ENCODE data around the gene RALGDS. TPM values are rescaled to one million over a fixed set of nuclear protein-coding genes. Genes with fewer than 3 reads are reported as not detected.

Gene RALGDS
- total RNA-seq, 1 experiment from 2014 or later, result 36.1 TPM

- Histone ChIP-seq H3K79me2 (ENCODE audit: insufficient read depth, low read length) (peaks cover 26% of the 10 kb centered on the region), H3K27me3 (ENCODE audit: insufficient read depth, low read length) (no peaks in the 10 kb centered on the region), H3K4me1 (ENCODE audit: control insufficient read depth in 1 of 2, insufficient read depth in 2 of 2, low read length in 2 of 2) (peaks cover 15 to 49% of the 10 kb centered on the region in 2 experiments), H3K9me2 (ENCODE audit: insufficient read depth) (no peaks in the 10 kb centered on the region), H3K9ac (ENCODE audit: low read length) (no peak overlapping the region), H3K4me3 (replicated peaks in 1 of 2; ENCODE audit: low read depth in 1 of 2, low read length in 2 of 2) (no peak overlapping the region), H3K36me3 (ENCODE audit: control insufficient read depth in 1 of 2, insufficient read depth in 2 of 2, low read length in 2 of 2) (no peaks in the 10 kb centered on the region), H2AFZ (ENCODE audit: low read depth, low read length, poor library complexity, severe bottlenecking) (no peak overlapping the region), H4K20me1 (ENCODE audit: insufficient read depth) (no peaks in the 10 kb centered on the region), H3K27ac (ENCODE audit: low read depth, low read length) (no peak overlapping the region), H3K9me3 (ENCODE audit: control insufficient read depth in 1 of 2, insufficient read depth in 1 of 2, low read depth in 1 of 2, low read length in 2 of 2) (no peaks in the 10 kb centered on the region), H3K4me2 (ENCODE audit: low read length) (no peak overlapping the region)
- CTCF ChIA-PET, result interaction anchor here (3.1 kb wide), 1 partner anchor 22 kb away, joined by 20 read pairs; no protein-coding TSS in a partner anchor
- ATAC-seq, result no peak
- POLR2A ChIA-PET, result interaction anchor here (1.1 kb wide), 1 partner anchor 13 kb away, joined by 3 read pairs; no protein-coding TSS in a partner anchor
- no TSS peak for BruUV-seq (replicated peaks)
- no peak for TF ChIP-seq TCF7L2 (IDR thresholded peaks at IDR 0.05; ENCODE audit: borderline replicate concordance, extremely low read depth, insufficient read depth, insufficient read length)
- no peak for TF ChIP-seq CBX3 (IDR thresholded peaks at IDR 0.05; ENCODE audit: low read depth)
- no peak for TF ChIP-seq SIN3A (IDR thresholded peaks at IDR 0.05; ENCODE audit: low read depth)
- TF ChIP-seq RAD21 (IDR thresholded peaks at IDR 0.05; ENCODE audit: low read depth), result no peak
- TF ChIP-seq MAX (IDR thresholded peaks at IDR 0.05), result no peak
- no peak for TF ChIP-seq EZH2phosphoT487 (IDR thresholded peaks at IDR 0.05; ENCODE audit: borderline replicate concordance)
- TF ChIP-seq SP1 (IDR thresholded peaks at IDR 0.05; ENCODE audit: low read depth), result no peak
- TF ChIP-seq JUND (IDR thresholded peaks at IDR 0.05), result no peak
- no peak for TF ChIP-seq REST (IDR thresholded peaks at IDR 0.05; ENCODE audit: low read depth)
- no peak for TF ChIP-seq POLR2AphosphoS5 (IDR thresholded peaks at IDR 0.05; ENCODE audit: low read depth, low read length)
- TF ChIP-seq ATF3 (IDR thresholded peaks at IDR 0.05), result no peak
- TF ChIP-seq SRF (IDR thresholded peaks at IDR 0.05; ENCODE audit: low read depth), result no peak
- no peak for TF ChIP-seq CEBPB (IDR thresholded peaks at IDR 0.05; ENCODE audit: low read depth)
- no peak for TF ChIP-seq YY1 (IDR thresholded peaks at IDR 0.05; ENCODE audit: extremely low read depth, insufficient replicate concordance, low read depth, low read length)
- TF ChIP-seq EZH2 (IDR thresholded peaks at IDR 0.05), result no peak
- no peak for TF ChIP-seq CTCF (IDR thresholded peaks at IDR 0.05 in 2 of 3, conservative IDR thresholded peaks at IDR 0.05 in 1 of 3; ENCODE audit: borderline replicate concordance in 1 of 3, insufficient read depth in 1 of 3, low read depth in 2 of 3, low read length in 2 of 3)
- TF ChIP-seq ZBTB33 (IDR thresholded peaks at IDR 0.05; ENCODE audit: extremely low read depth, insufficient replicate concordance, low read length), result no peak
- no peak for TF ChIP-seq EGR1 (IDR thresholded peaks at IDR 0.05; ENCODE audit: low read depth)
- no peak for TF ChIP-seq POLR2A (IDR thresholded peaks at IDR 0.05; ENCODE audit: borderline replicate concordance, extremely low read depth, insufficient read depth, insufficient read length)
- intact Hi-C loops (cut with micrococcal nuclease), result no loop called here
- RAD21 ChIA-PET (ENCODE audit: low non-redundant PET in 1 of 2, low total read pairs in 2 of 2, uncharacterized antibody in 2 of 2, unreplicated experiment in 2 of 2), result no interaction called here
- DNase-seq (ENCODE audit: low read depth, low spot score), result no peak
Measured at GRCh38 chr9:133122605-133122934, 1.5 kb upstream of the RALGDS start.
